Esophagus squamous epithelium (tissue), 5 donors: ENCODE results near the gene ADM. TPM values are rescaled to one million over a fixed set of nuclear protein-coding genes. Genes with fewer than 3 reads are reported as not detected.

Experiments
- DNase-seq: peaks from one replicate; lab custom pipeline; 2025; lab: John Stamatoyannopoulos, UW
- H3K27ac ChIP-seq, 4 donors: fragments of 200-600 bp; sonication (generic); one replicate each; pipeline ENCODE4 v1.5.1; 2016 to 2019; ENCODE audit warnings: mild to moderate bottlenecking in 1 of 4
- H3K27me3 ChIP-seq, 4 donors: fragments of 200-600 bp; sonication (generic); 1 replicate in 3 of 4; 2 replicates in 1 of 4; pipeline versions ENCODE4 v1.5.1 to v1.6.0; 2017 to 2021; ENCODE audit warnings: antibody characterized with exemption in 1 of 4
- H3K36me3 ChIP-seq, 3 donors: fragments of 200-600 bp; sonication (generic); one replicate each; pipeline ENCODE4 v1.5.1; 2016 to 2019
- H3K4me1 ChIP-seq, 3 donors: fragments of 200-600 bp; sonication (generic); one replicate each; pipeline ENCODE4 v1.5.1; 2017 to 2019
- H3K4me3 ChIP-seq, 4 donors: fragments of 200-600 bp; sonication (generic); 1 replicate in 3 of 4; 2 replicates in 1 of 4; pipeline ENCODE4 v1.5.1; 2016 to 2019; ENCODE audit warnings: mild to moderate bottlenecking in 2 of 4, moderate library complexity in 1 of 4
- H3K9me3 ChIP-seq, 3 donors: fragments of 200-600 bp; sonication (generic); one replicate each; pipeline ENCODE4 v1.5.1; 2016 to 2019
- POLR2A ChIP-seq, 4 donors: fragments of 450-650 bp; IDR thresholded peaks; one replicate each; pipeline ENCODE4 v1.6.1; 2017; ENCODE audit warnings: antibody characterized with exemption in 4 of 4, mild to moderate bottlenecking in 4 of 4, moderate library complexity in 3 of 4
- WGBS, 2 donors: methylation state at CpG; one replicate each; pipeline ENCODE4 v1.1.5; 2018; 5-methylcytosine and 5-hydroxymethylcytosine counted together
- intact Hi-C: fragments of 100-400 bp; cut with DNase I; formaldehyde crosslinking; loops from one replicate; pipeline ENCODE4 v1.15.0; 2022
- total RNA-seq, 4 donors: library from RNA; depleted of rRNA; stranded (reverse); fragments of >200 nt; gene quantifications; one replicate each; pipeline ENCODE4 v1.1.0, GENCODE V29; 2016
- TF ChIP-seq, protein P1 (sequence below), 6 experiments: fragments of 450-650 bp in 4 of 6; fragments of 200-600 bp in 2 of 6; sonication (generic) in 2 of 6; IDR thresholded peaks; one replicate each; pipeline ENCODE4 v1.5.1; 2016 to 2019; ENCODE audit warnings: antibody characterized with exemption in 6 of 6, mild to moderate bottlenecking in 4 of 6, moderate library complexity in 4 of 6
- donor health status: DM: yes; HTN: yes; CAD: no.

Gene ADM
- total RNA-seq, 4 donors from 2014 or later: 14.3 to 69.6 (median 57.7) TPM

- DNase-seq: peak; percentile 32
- Histone ChIP-seq H3K4me1 (peaks cover 14 to 59% (median 26%) of the 10 kb centered on the region in 3 donors), H3K27ac (peak overlapping the region; percentile 86 to 96 (median 92)), H3K4me3 (peak overlapping the region; percentile 61 to 84 (median 78)), H3K9me3 (no peaks in the 10 kb centered on the region), H3K36me3 (no peaks in the 10 kb centered on the region), H3K27me3 (peaks cover 0 to 14% (median 0%) of the 10 kb centered on the region in 4 donors)
- TF ChIP-seq, protein P1, sequence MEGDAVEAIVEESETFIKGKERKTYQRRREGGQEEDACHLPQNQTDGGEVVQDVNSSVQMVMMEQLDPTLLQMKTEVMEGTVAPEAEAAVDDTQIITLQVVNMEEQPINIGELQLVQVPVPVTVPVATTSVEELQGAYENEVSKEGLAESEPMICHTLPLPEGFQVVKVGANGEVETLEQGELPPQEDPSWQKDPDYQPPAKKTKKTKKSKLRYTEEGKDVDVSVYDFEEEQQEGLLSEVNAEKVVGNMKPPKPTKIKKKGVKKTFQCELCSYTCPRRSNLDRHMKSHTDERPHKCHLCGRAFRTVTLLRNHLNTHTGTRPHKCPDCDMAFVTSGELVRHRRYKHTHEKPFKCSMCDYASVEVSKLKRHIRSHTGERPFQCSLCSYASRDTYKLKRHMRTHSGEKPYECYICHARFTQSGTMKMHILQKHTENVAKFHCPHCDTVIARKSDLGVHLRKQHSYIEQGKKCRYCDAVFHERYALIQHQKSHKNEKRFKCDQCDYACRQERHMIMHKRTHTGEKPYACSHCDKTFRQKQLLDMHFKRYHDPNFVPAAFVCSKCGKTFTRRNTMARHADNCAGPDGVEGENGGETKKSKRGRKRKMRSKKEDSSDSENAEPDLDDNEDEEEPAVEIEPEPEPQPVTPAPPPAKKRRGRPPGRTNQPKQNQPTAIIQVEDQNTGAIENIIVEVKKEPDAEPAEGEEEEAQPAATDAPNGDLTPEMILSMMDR (IDR thresholded peaks at IDR 0.05): no peak
- peak in 2 of 4 donors; percentile 22 to 60 for TF ChIP-seq POLR2A (IDR thresholded peaks at IDR 0.05)
- intact Hi-C loops: loop anchor here (10.0 kb wide), 1 partner anchor 318 kb away; no protein-coding TSS in a partner anchor
- WGBS, 2 donors: 0 to 1% methylated on average over 24 of the region's 56 CpGs
Measured at GRCh38 chr11:10302744-10303557, 1.9 kb upstream of the ADM start.

- DNase-seq: no peak
- WGBS, 2 donors: 4 to 11% methylated on average over 14 to 18 of the region's 29 CpGs
- Histone ChIP-seq H3K27me3 (peaks cover 0 to 14% (median 0%) of the 10 kb centered on the region in 4 donors), H3K9me3 (no peaks in the 10 kb centered on the region), H3K36me3 (no peaks in the 10 kb centered on the region), H3K27ac (peak overlapping the region; percentile 86 to 96 (median 92)), H3K4me3 (peak overlapping the region; percentile 61 to 84 (median 78)), H3K4me1 (peaks cover 21 to 67% (median 34%) of the 10 kb centered on the region in 3 donors)
- intact Hi-C loops: loop anchor here (10.0 kb wide), 1 partner anchor 319 kb away; no protein-coding TSS in a partner anchor
- TF ChIP-seq POLR2A (IDR thresholded peaks at IDR 0.05): peak in 1 of 4 donors; percentile 48
- TF ChIP-seq, protein P1 (IDR thresholded peaks at IDR 0.05): no peak
Measured at GRCh38 chr11:10303558-10304363, 1.1 kb upstream of the ADM start.

- TF ChIP-seq, protein P1 (IDR thresholded peaks at IDR 0.05): no peak
- no peak for TF ChIP-seq POLR2A (IDR thresholded peaks at IDR 0.05)
- DNase-seq: no peak
- Histone ChIP-seq H3K9me3 (no peaks in the 10 kb centered on the region), H3K4me3 (peak overlapping the region; percentile 61 to 84 (median 78)), H3K4me1 (peaks cover 30 to 84% (median 43%) of the 10 kb centered on the region in 3 donors), H3K36me3 (no peaks in the 10 kb centered on the region), H3K27me3 (peaks cover 0 to 14% (median 0%) of the 10 kb centered on the region in 4 donors), H3K27ac (peak overlapping the region; percentile 86 to 96 (median 92))
- intact Hi-C loops: loop anchor here (5.0 to 10.0 kb wide), 2 partner anchors 93 to 321 kb away; no protein-coding TSS in a partner anchor
- WGBS, 2 donors: 1% methylated on average over 14 of the region's 51 CpGs; no CpG with 5 or more reads in 1 of the 2 donors
Measured at GRCh38 chr11:10305262-10305963, 540 bp downstream of the ADM start.

DNA sequence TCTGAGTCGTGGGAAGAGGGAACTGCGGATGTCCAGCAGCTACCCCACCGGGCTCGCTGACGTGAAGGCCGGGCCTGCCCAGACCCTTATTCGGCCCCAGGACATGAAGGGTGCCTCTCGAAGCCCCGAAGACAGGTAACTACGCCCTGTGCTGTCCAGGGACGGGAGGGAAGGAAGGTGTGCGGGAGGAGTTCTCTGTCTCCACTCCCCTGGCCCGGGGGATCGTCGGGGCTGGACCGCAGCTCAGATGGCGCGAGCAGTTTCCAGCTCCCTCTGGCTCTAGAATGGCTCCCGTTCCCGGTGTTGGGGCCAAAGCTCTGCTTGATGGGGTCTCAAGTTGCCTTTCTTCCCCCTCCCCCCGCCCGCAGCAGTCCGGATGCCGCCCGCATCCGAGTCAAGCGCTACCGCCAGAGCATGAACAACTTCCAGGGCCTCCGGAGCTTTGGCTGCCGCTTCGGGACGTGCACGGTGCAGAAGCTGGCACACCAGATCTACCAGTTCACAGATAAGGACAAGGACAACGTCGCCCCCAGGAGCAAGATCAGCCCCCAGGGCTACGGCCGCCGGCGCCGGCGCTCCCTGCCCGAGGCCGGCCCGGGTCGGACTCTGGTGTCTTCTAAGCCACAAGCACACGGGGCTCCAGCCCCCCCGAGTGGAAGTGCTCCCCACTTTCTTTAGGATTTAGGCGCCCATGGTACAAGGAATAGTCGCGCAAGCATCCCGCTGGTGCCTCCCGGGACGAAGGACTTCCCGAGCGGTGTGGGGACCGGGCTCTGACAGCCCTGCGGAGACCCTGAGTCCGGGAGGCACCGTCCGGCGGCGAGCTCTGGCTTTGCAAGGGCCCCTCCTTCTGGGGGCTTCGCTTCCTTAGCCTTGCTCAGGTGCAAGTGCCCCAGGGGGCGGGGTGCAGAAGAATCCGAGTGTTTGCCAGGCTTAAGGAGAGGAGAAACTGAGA is 1.4 kb downstream of the ADM start:
- peaks cover 30 to 84% (median 43%) of the 10 kb centered on the region in 3 donors for H3K4me1 ChIP-seq

More for the DNA sequence above, 1.4 kb downstream of the ADM start:
- Histone ChIP-seq H3K27me3 (peaks cover 0 to 14% (median 0%) of the 10 kb centered on the region in 4 donors), H3K36me3 (no peaks in the 10 kb centered on the region), H3K27ac (peak overlapping the region; percentile 86 to 96 (median 92)), H3K9me3 (no peaks in the 10 kb centered on the region), H3K4me3 (peak overlapping the region; percentile 61 to 84 (median 78))
- intact Hi-C loops: loop anchor here (5.0 to 10.0 kb wide), 2 partner anchors 94 to 321 kb away; no protein-coding TSS in a partner anchor
- TF ChIP-seq, protein P1 (IDR thresholded peaks at IDR 0.05): peak in 1 of 6 experiments; percentile 3
- TF ChIP-seq POLR2A (IDR thresholded peaks at IDR 0.05): no peak
- WGBS, 2 donors: 10% methylated on average over 10 of the region's 65 CpGs; no CpG with 5 or more reads in 1 of the 2 donors
- DNase-seq: no peak
